GM12801 (cell line): ENCODE data around the gene EEPD1.

Source experiments
- TF ChIP-seq, protein P1 (sequence below): IDR thresholded peaks from one replicate; pipeline ENCODE4 v1.5.1; 2011; ENCODE audit warnings: control low read depth; ENCODE audit not compliant: insufficient read length; ENCODE audit errors: extremely low read depth

Gene EEPD1

DNA sequence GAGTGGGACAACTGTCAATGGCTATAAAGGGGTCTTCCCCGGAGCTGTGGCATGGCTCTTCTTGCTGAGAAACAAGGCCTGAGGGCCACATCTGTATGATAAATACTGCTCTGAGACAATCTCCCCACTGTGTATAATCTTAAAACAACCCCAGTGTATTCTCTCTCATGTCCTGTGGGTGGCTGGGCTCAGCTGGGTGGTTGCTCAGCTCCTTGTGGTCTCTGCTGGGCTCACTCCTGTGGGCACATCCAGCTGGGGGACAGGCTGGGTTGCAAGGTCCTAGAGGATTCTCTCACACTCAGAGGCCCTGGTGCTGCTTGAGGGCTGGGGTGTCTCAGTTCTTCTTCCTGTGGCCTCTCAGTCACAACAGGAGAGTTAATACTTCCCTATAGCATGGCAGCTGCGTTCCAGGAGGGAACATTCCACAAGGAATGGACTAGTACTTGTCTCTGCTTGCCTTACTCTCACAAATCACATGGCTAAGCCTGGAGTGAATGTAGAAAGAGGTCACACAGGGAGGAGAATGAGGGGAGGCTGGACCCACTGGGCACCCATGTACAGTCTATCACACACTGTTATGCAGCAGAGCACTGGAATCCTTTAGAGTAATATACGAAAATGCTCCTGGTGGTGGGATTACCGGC is 4.5 kb upstream of the EEPD1 start:
- TF ChIP-seq, protein P1, sequence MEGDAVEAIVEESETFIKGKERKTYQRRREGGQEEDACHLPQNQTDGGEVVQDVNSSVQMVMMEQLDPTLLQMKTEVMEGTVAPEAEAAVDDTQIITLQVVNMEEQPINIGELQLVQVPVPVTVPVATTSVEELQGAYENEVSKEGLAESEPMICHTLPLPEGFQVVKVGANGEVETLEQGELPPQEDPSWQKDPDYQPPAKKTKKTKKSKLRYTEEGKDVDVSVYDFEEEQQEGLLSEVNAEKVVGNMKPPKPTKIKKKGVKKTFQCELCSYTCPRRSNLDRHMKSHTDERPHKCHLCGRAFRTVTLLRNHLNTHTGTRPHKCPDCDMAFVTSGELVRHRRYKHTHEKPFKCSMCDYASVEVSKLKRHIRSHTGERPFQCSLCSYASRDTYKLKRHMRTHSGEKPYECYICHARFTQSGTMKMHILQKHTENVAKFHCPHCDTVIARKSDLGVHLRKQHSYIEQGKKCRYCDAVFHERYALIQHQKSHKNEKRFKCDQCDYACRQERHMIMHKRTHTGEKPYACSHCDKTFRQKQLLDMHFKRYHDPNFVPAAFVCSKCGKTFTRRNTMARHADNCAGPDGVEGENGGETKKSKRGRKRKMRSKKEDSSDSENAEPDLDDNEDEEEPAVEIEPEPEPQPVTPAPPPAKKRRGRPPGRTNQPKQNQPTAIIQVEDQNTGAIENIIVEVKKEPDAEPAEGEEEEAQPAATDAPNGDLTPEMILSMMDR: no peak

DNA sequence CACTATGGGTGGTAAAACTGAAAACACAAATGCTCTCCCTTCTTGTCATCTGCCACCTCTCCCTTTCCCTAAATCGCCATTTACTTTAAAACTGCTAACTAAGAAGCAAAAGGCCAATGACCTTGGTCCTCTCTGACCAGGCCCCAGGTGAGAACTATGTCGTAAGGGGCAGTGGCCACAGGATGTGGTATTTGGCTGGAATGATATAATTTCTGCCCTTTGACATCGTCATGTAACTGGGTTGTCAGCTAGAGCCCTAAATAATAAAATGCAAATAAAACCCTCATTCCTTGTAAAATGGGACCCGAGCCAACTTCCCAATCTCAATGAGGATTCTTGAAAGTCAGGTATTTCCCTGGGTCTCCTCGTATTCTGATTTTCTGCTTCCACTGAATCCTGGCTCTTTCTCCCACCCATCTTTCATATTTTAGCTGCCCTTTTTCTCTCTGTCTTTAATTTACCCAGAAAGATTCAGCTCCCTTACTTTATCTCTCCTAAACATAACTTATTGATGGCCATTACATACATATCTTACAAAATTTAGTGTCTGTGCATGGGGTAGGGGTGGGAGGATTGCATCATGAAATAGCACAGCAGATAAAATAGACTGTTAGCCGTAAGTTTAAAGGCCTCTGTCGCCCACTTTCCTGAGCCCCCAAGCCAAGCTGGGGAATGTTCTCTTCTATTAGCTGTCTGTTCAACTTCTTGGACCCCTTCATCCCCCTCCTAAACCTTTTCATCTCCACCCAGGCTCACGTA is 3.2 kb upstream of the EEPD1 start:
- TF ChIP-seq, protein P1: no peak

DNA sequence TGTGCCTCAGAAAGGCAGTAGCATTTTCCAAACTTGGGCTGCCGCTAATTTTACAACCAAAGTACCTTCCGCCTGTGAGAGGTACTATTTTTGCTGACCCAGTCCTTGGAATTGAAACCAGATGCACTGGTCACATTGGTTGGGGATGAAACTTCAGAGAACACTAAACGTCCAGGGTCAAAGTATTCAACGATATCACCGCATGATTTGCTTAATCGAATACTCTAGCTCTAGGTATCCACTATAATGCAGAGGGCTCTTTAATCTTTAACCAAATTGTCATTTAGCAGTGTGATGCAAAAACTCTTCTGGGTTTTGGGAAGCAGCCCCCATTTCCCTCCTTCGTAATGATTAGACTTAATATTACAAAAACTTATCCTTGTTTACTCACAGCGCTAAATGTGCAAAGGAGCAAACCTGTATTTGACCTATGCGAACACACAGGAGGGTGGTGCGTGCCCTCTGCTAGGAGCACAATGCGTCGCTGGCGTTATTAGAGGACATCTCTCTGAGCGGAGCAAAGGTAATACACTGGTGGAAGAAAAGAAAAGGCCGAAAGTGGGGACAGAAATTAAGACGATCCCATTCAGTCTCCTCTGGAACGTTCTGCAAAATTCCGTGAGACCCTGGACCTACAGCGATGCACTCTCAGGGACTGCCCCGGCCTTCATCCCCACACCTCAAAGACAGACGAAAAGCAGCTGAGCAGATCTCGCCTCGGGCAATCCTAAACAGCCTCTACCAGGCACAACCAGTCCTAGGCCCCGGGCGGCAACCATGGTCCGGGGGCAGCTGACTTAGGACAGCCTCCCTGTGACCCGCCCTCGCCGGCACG is 916 bp upstream of the EEPD1 start:
- TF ChIP-seq, protein P1: no peak

DNA sequence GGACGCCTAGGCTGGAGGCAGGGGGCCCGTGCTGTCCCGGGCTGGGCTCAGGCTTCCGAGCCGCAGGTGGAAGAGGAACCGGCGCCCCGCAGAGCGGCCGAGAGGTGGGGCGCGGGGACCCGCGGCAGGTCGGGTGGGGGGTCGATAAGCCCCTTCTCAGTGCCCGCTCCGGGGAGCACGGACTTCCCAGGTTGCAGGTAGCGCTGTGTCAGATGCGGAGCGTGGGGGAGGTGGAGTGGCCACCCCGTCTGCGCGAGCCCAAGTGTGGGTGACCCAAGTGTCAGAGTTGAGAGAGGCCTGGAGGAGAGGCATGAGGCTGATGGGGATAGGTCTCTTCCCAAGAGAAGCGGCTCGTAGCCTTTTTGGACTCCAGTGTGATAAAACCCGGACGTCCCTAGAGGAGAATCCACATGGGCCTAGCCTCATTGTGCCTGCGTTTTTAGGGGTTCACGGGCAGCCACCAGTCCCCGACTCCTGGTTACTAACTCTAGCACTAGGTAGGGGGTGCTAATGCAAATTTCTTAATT is 580 bp downstream of the EEPD1 start:
- TF ChIP-seq, protein P1: no peak

DNA sequence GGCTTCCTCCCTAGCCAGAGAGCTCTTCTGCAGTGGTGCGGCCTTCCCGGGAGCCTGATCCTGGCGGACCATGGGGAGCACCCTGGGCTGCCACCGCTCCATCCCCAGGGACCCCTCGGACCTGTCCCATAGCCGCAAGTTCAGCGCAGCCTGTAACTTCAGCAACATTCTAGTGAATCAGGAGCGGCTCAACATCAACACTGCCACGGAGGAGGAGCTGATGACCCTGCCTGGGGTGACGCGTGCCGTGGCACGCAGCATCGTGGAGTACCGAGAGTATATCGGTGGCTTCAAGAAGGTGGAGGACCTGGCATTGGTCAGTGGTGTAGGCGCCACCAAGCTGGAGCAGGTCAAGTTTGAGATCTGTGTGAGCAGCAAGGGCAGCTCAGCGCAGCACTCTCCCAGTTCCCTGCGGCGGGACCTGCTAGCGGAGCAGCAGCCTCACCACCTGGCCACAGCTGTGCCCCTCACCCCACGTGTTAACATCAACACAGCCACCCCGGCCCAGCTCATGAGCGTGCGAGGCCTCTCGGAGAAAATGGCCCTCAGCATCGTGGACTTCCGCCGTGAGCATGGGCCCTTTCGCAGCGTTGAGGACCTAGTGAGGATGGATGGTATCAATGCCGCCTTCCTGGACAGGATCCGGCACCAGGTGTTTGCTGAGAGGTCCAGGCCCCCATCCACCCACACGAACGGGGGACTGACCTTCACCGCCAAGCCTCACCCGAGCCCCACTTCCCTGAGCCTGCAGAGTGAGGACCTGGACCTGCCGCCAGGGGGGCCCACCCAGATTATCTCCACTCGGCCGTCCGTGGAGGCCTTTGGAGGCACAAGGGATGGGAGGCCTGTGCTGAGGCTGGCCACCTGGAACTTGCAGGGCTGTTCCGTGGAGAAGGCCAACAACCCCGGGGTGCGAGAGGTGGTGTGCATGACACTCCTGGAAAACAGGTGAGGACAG is 1.5 kb downstream of the EEPD1 start:
- TF ChIP-seq, protein P1: no peak

GRCh38 chr7:36155811-36156361 is 2.8 kb downstream of the EEPD1 start:
- TF ChIP-seq, protein P1: no peak
